GM19463 (cell line): ENCODE results near the gene SMG9.
"Not testable (repeated sequence)": the region's sequence is repeated elsewhere in the genome, so short reads cannot be mapped to it uniquely, and the experiment has no call there.

ENCODE experiments used
- ATAC-seq: cut with Tn5 transposase; IDR thresholded peaks from one replicate; pipeline ENCODE4 v1.9.1; 2021; ENCODE audit warnings: mild to moderate bottlenecking, moderate library complexity; ENCODE audit not compliant: unreplicated experiment

Gene SMG9

GRCh38 chr19:43780706-43781525, 26.2 kb upstream of the SMG9 start, which contains the start of gene KCNN4:
KCNN4 (minus strand) TSS chr19:43780973; CDS start chr19:43780861, 112 bp downstream.
- peak; percentile 52 for ATAC-seq

- no peak for ATAC-seq
These were observed 25.1 kb upstream of the SMG9 start for GRCh38 chr19:43779820-43780219.

- no peak for ATAC-seq
These were observed 24.5 kb upstream of the SMG9 start for GRCh38 chr19:43779147-43779819.

GRCh38 chr19:43778651-43779050, 23.9 kb upstream of the SMG9 start:
- no peak for ATAC-seq

GRCh38 chr19:43777163-43777695, 22.5 kb upstream of the SMG9 start:
- ATAC-seq = no peak

GRCh38 chr19:43776286-43776685, 21.5 kb upstream of the SMG9 start:
- no peak for ATAC-seq

GRCh38 chr19:43775299-43775890, 20.6 kb upstream of the SMG9 start:
- ATAC-seq = no peak

GRCh38 chr19:43774940-43775258, 20.1 kb upstream of the SMG9 start:
- ATAC-seq = not testable (repeated sequence)

- ATAC-seq = no peak
These were observed 19.6 kb upstream of the SMG9 start for GRCh38 chr19:43774103-43774939.

- ATAC-seq = no peak
These were observed 19.0 kb upstream of the SMG9 start for GRCh38 chr19:43773725-43774102.

- no peak for ATAC-seq
These were observed 14.5 kb upstream of the SMG9 start for GRCh38 chr19:43769256-43769655.

GRCh38 chr19:43768273-43769050, 13.7 kb upstream of the SMG9 start:
- no peak for ATAC-seq

GRCh38 chr19:43767818-43768217, 13.1 kb upstream of the SMG9 start:
- ATAC-seq = no peak

GRCh38 chr19:43767316-43767715, 12.6 kb upstream of the SMG9 start:
- no peak for ATAC-seq

GRCh38 chr19:43766755-43767043, 11.9 kb upstream of the SMG9 start:
- ATAC-seq = no peak

- ATAC-seq = peak; percentile 65
These were observed 10.5 kb upstream of the SMG9 start for GRCh38 chr19:43765109-43765876.

- not testable (repeated sequence) for ATAC-seq
These were observed 9.9 kb upstream of the SMG9 start for GRCh38 chr19:43764684-43765083.

GRCh38 chr19:43763473-43763939, 8.7 kb upstream of the SMG9 start:
- ATAC-seq = peak; percentile 31

GRCh38 chr19:43762814-43763213, 8.1 kb upstream of the SMG9 start:
- ATAC-seq = no peak
